Right ventricle myocardium superior (tissue), 1 donor: ENCODE results near the gene F10. TPM values are rescaled to one million over a fixed set of nuclear protein-coding genes. Genes with fewer than 3 reads are reported as not detected.
"Not testable (repeated sequence)": the region's sequence is repeated elsewhere in the genome, so short reads cannot be mapped to it uniquely, and the experiment has no call there.

Source experiments
- ATAC-seq: fragments of 200-7000 bp; cut with Tn5 transposase; one replicate; pipeline ENCODE4 v1.9.1; 2020; ENCODE audit warnings: mild to moderate bottlenecking; ENCODE audit not compliant: poor library complexity
- DNase-seq: peaks from one replicate; pipeline ENCODE4 v3.0.0-alpha.2; 2020
- intact Hi-C: fragments of 100-400 bp; cut with DNase I; formaldehyde crosslinking; loops from one replicate; pipeline ENCODE4 v1.11.2; 2022
- total RNA-seq: library from RNA; stranded (reverse); fragmentation: NEBNext Ultra II Directional; extraction: Animal tissue kit (Norgen Biotek cat#: 25700); gene quantifications from one replicate; pipeline ENCODE4 v1.2.1, GENCODE V29; 2021
- donor health status: DM: no; HTN: yes; CAD: no; lungs with severe emphysema.

Gene F10
- total RNA-seq, 1 donor from 2014 or later: 4.5 TPM

DNA sequence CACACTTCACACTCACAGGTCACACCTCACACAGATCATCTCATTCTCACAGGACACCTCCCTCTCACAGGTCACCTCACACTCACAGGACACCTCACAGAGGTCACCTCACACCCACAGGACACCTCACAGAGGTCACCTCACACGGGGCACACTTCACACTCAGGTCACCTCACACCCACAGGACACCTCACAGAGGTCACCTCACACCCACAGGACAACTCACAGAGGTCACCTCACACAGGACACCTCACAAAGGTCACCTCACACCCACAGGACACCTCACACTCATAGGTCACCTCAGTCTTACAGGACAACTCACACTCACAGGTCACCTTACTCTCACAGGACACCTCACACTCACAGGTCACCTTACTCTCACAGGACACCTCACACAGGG, 10.1 kb upstream of the F10 start:
- DNase-seq, ATAC-seq, intact Hi-C loops: not testable (repeated sequence)

DNA sequence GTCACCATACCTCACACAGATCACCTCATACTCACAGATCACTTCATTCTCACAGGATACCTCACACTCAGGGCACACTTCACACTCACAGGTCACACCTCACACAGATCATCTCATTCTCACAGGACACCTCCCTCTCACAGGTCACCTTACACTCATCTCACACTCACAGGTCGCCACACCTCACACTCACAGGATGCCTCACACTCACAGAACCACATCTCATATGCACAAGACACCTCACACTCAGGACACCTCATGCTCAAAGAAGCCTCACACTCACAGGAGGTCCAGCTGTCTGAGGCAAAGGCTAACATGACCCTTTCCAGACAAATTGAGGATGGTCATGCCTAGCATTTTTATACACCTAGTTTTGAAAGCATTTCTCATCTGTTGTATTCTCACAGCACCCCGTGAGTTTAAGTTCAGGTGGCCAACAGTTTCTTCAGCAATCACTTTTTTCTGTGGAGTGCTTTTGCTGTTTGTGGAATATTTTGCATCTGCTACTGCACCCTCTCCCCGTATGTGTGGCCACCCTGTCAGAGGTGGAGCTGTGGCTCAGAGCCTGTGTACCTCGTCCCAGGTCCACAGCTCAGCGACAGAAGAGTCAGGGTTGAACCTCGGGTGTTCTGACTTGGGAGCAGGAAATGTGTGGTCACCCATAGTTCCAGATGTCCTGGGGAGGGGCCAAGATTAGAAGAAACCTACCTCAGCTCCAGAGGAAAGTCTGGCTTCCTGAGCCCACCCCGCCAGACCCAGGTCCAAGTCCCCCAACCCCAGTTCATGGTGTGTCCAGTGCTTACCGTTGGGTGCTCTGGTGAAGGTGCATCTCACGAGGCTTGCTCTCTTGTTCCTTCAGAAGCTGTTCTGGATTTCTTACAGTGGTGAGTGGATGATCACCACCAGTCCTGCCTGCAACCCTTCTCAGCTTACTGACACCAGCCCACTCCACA, 9.4 kb upstream of the F10 start:
- intact Hi-C loops: no loop called here
- no peak for ATAC-seq
- DNase-seq: no peak

- DNase-seq (no peak), ATAC-seq (no peak)
- intact Hi-C loops: no loop called here
These were observed 8.7 kb upstream of the F10 start for GRCh38 chr13:113113846-113114271.

GRCh38 chr13:113114511-113115362, 7.9 kb upstream of the F10 start:
- ATAC-seq (no peak), DNase-seq (no peak)
- intact Hi-C loops: no loop called here

DNA sequence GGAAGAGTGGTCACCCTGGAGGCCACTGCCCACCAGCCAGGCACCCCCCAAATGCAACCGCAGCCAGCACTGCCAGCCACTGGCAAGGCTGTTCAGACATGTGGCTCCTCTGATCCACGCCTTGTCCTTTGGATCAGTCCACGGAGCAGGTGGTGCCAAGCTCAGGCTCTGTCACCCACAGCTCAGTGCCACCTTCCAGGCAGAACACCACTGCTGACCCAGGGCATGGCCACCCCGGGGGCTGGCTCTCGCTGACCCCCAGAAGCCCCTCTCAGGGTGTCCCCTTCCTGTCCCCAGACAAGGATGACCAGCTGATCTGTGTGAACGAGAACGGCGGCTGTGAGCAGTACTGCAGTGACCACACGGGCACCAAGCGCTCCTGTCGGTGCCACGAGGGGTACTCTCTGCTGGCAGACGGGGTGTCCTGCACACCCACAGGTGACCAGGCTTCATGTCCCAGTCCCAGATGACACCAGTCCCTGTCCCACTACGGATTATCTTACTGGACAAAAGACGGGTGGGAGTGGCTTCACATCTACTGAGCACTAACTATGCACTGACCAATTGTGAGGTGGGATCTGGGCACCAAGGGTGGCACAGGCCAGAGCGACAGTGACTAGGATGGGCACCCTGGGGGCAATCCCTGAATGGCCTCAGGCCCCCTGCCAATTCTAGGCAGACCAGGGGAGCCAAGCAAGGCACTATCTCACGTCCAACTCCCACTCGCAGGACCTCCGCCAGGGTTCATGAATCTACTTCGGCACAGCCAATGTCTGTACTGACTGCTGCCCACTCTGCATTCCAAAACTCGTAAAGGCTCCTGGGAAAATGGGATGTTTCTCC, 7.0 kb upstream of the F10 start:
- no peak for ATAC-seq
- no peak for DNase-seq
- intact Hi-C loops: no loop called here

GRCh38 chr13:113116206-113116800, 6.3 kb upstream of the F10 start:
- DNase-seq (no peak), ATAC-seq (no peak)
- intact Hi-C loops: no loop called here

DNA sequence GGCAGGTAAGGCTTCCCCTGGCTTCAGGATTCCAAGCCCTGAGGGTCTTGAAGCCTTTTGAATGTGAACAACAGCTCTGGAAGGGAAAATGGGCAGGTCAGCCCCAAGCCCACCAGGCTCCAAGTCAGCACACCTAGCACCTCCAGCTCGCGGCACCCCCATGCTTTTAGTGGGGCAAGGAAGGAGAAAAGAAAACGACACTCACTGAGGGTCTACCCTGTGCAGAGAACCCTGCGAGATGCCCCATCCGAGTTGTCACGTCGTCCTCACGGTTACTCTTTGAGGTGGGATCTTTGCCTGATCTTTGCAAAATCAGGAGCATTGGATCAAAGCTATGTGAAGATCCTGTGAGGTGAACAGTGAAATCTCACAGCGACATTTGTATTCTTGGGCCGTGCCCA, 5.7 kb upstream of the F10 start:
- DNase-seq: no peak
- intact Hi-C loops: no loop called here
- ATAC-seq: no peak

GRCh38 chr13:113117335-113117872, 5.2 kb upstream of the F10 start:
- intact Hi-C loops: no loop called here
- no peak for DNase-seq

GRCh38 chr13:113117911-113118260, 4.7 kb upstream of the F10 start:
- ATAC-seq (no peak), DNase-seq (no peak)
- intact Hi-C loops: no loop called here

More at GRCh38 chr13:113117335-113117872, 5.2 kb upstream of the F10 start:
- no peak for ATAC-seq

- ATAC-seq (no peak), DNase-seq (no peak)
- intact Hi-C loops: no loop called here
These were observed 4.2 kb upstream of the F10 start for GRCh38 chr13:113118261-113119021.

DNA sequence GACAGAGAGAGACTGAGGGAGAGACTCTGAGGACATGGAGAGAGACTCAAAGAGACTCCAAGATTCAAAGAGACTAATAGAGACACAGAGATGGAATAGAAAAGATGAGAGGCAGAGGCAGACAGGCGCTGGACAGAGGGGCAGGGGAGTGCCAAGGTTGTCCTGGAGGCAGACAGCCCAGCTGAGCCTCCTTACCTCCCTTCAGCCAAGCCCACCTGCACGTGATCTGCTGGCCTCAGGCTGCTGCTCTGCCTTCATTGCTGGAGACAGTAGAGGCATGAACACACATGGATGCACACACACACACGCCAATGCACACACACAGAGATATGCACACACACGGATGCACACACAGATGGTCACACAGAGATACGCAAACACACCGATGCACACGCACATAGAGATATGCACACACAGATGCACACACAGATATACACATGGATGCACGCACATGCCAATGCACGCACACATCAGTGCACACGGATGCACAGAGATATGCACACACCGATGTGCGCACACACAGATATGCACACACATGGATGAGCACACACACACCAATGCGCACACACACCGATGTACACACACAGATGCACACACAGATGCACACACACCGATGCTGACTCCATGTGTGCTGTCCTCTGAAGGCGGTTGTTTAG, 3.3 kb upstream of the F10 start:
- intact Hi-C loops: no loop called here
- ATAC-seq (no peak), DNase-seq (no peak)

- ATAC-seq (no peak), DNase-seq (no peak)
- intact Hi-C loops: no loop called here
These were observed 2.8 kb upstream of the F10 start for GRCh38 chr13:113119822-113120189.

- DNase-seq: no peak
- intact Hi-C loops: no loop called here
- ATAC-seq: no peak
These were observed 2.1 kb upstream of the F10 start for GRCh38 chr13:113120300-113121182.

GRCh38 chr13:113121183-113121927, 1.2 kb upstream of the F10 start:
- no peak for DNase-seq
- no peak for ATAC-seq
- intact Hi-C loops: no loop called here

GRCh38 chr13:113121928-113122471, 599 bp upstream of the F10 start:
- ATAC-seq (peak; percentile 24), DNase-seq (no peak)
- intact Hi-C loops: no loop called here
